CD4-positive, CD25-positive, alpha-beta regulatory T cell (primary cell): ENCODE results near the gene CCR3. TPM values are rescaled to one million over a fixed set of nuclear protein-coding genes. Genes with fewer than 3 reads are reported as not detected.
"Not testable (repeated sequence)": the region's sequence is repeated elsewhere in the genome, so short reads cannot be mapped to it uniquely, and the experiment has no call there.

Experiments used
- ATAC-seq, 2 donors: fragments of 150-1000 bp; cut with Tn5 transposase; one replicate each; pipeline ENCODE4 v1.10.0; 2021; ENCODE audit warnings: low read depth in 2 of 2, moderate number of reproducible peaks in 2 of 2, moderate library complexity in 1 of 2
- DNase-seq, 3 donors: peaks; one replicate each; pipeline versions ENCODE4 v3.0.0 to v3.0.0-alpha.2; 2012 to 2022; ENCODE audit warnings: mixed read lengths in 1 of 3
- H3K27ac ChIP-seq: one replicate; pipeline ENCODE4 v1.7.0; 2013; ENCODE audit warnings: mild to moderate bottlenecking, low read length; ENCODE audit not compliant: insufficient read depth, poor library complexity, severe bottlenecking
- H3K27me3 ChIP-seq: one replicate; pipeline ENCODE4 v1.7.0; 2013; ENCODE audit warnings: low read length; ENCODE audit not compliant: control insufficient read depth, insufficient read depth
- H3K36me3 ChIP-seq: one replicate; pipeline ENCODE4 v1.7.0; 2013; ENCODE audit warnings: mild to moderate bottlenecking, low read length, moderate library complexity; ENCODE audit not compliant: control insufficient read depth, insufficient read depth
- H3K4me1 ChIP-seq: 2 replicates; pipeline ENCODE4 v1.7.0; 2013; ENCODE audit warnings: mild to moderate bottlenecking, low read length; ENCODE audit not compliant: insufficient read depth, control insufficient read depth, poor library complexity, severe bottlenecking
- H3K4me3 ChIP-seq: one replicate; pipeline ENCODE4 v1.7.0; 2013; ENCODE audit warnings: low read depth, mild to moderate bottlenecking, low read length, moderate library complexity
- H3K9me3 ChIP-seq, 2 experiments: 1 replicate in 1 of 2; 2 replicates in 1 of 2; pipeline ENCODE4 v1.7.0; 2013; ENCODE audit warnings: low read length in 2 of 2, mild to moderate bottlenecking in 1 of 2, moderate library complexity in 1 of 2; ENCODE audit not compliant: control insufficient read depth in 2 of 2
- H3K27ac Mint-ChIP-seq, 3 donors: one replicate each; pipeline ENCODE4 v1.8.0; 2020 to 2022; ENCODE audit warnings: mild to moderate bottlenecking in 3 of 3, mixed read lengths in 3 of 3, moderate library complexity in 2 of 3
- H3K27me3 Mint-ChIP-seq: one replicate; pipeline ENCODE4 v1.8.0; 2022; ENCODE audit warnings: mild to moderate bottlenecking, mixed read lengths
- H3K36me3 Mint-ChIP-seq: one replicate; pipeline ENCODE4 v1.8.0; 2020; ENCODE audit warnings: mixed read lengths
- H3K4me1 Mint-ChIP-seq, 4 donors: one replicate each; pipeline ENCODE4 v1.8.0; 2020 to 2022; ENCODE audit warnings: mixed read lengths in 4 of 4, mild to moderate bottlenecking in 1 of 4
- H3K4me3 Mint-ChIP-seq, 4 donors: one replicate each; pipeline ENCODE4 v1.8.0; 2020 to 2022; ENCODE audit warnings: mild to moderate bottlenecking in 4 of 4, mixed read lengths in 4 of 4, moderate library complexity in 3 of 4
- H3K9me3 Mint-ChIP-seq, 7 donors: one replicate each; pipeline ENCODE4 v1.8.0; 2020 to 2022; ENCODE audit warnings: mixed read lengths in 7 of 7, mild to moderate bottlenecking in 3 of 7, moderate library complexity in 2 of 7
- polyA plus RNA-seq, 4 donors: library from polyadenylated mRNA; unstranded; fragments of 300-500 nt; fragmentation: Illumina TruSeq; gene quantifications; one replicate each; pipeline ENCODE4 v1.2.3, GENCODE V29; 2021
- total RNA-seq: library from RNA; stranded (reverse); gene quantifications from one replicate; pipeline ENCODE4 v1.2.3, GENCODE V29; 2022

Gene CCR3
- total and polyA plus RNA-seq, 5 donors from 2014 or later = 6.0 to 43.9 (median 14.7) TPM

DNA sequence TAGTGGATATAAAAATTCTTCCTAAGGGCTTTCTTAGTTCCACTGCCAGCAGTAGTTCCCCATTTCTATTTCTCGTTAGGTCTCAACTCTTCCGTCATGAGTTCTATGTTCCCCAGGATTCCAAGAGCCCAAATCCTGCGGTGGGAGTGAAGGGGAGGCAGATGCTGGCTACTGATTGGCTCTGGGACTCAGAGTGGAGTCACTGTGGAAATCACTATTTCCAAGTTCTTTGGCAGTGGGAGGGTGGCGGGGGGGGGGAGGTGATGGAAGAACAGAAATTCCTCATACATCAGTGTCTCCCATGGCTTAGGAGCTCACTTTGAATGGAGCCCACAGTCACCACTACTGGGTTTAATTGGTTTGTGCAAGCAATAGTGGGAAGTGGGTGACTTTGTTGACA lies 39.7 kb upstream of the CCR3 start:
- Mint-ChIP-seq H3K9me3 (peaks cover 0 to 3% (median 0%) of the 10 kb centered on the region in 7 donors), H3K4me1 (peaks cover 0 to 17% (median 8%) of the 10 kb centered on the region in 4 donors), H3K4me3 (no peak overlapping the region), H3K27me3 (no peaks in the 10 kb centered on the region), H3K36me3 (no peaks in the 10 kb centered on the region), H3K27ac (no peak overlapping the region)
- Histone ChIP-seq H3K36me3 (no peaks in the 10 kb centered on the region), H3K4me3 (no peak overlapping the region), H3K4me1 (no peaks in the 10 kb centered on the region), H3K9me3 (no peaks in the 10 kb centered on the region), H3K27me3 (no peaks in the 10 kb centered on the region), H3K27ac (no peak overlapping the region)
- no peak for ATAC-seq
- no peak for DNase-seq

- Histone ChIP-seq H3K36me3 (no peaks in the 10 kb centered on the region), H3K4me1 (peaks cover 9% of the 10 kb centered on the region), H3K27ac (no peak overlapping the region), H3K27me3 (no peaks in the 10 kb centered on the region), H3K9me3 (no peaks in the 10 kb centered on the region), H3K4me3 (no peak overlapping the region)
- no peak for DNase-seq
- no peak overlapping the region for H3K27ac Mint-ChIP-seq
- peaks cover 7 to 28% (median 17%) of the 10 kb centered on the region in 4 donors for H3K4me1 Mint-ChIP-seq
- ATAC-seq = no peak
- no peaks in the 10 kb centered on the region for H3K36me3 Mint-ChIP-seq
- H3K9me3 Mint-ChIP-seq = peaks cover 0 to 2% (median 0%) of the 10 kb centered on the region in 7 donors
- no peaks in the 10 kb centered on the region for H3K27me3 Mint-ChIP-seq
- H3K4me3 Mint-ChIP-seq = no peak overlapping the region
These were observed 38.6 kb upstream of the CCR3 start for GRCh38 chr3:46203681-46204080.

- Histone ChIP-seq H3K27ac (no peak overlapping the region), H3K9me3 (no peaks in the 10 kb centered on the region), H3K36me3 (no peaks in the 10 kb centered on the region), H3K4me3 (no peak overlapping the region), H3K27me3 (no peaks in the 10 kb centered on the region), H3K4me1 (peaks cover 9% of the 10 kb centered on the region)
- Mint-ChIP-seq H3K27me3 (no peaks in the 10 kb centered on the region), H3K27ac (peak overlapping the region in 1 of 3 donors; percentile 35), H3K9me3 (peaks cover 0 to 2% (median 0%) of the 10 kb centered on the region in 7 donors), H3K36me3 (no peaks in the 10 kb centered on the region), H3K4me3 (peak overlapping the region in 1 of 4 donors; percentile 31), H3K4me1 (peaks cover 7 to 34% (median 19%) of the 10 kb centered on the region in 4 donors)
- ATAC-seq = no peak
- no peak for DNase-seq
These were observed 36.8 kb upstream of the CCR3 start for GRCh38 chr3:46205286-46205960.

DNA sequence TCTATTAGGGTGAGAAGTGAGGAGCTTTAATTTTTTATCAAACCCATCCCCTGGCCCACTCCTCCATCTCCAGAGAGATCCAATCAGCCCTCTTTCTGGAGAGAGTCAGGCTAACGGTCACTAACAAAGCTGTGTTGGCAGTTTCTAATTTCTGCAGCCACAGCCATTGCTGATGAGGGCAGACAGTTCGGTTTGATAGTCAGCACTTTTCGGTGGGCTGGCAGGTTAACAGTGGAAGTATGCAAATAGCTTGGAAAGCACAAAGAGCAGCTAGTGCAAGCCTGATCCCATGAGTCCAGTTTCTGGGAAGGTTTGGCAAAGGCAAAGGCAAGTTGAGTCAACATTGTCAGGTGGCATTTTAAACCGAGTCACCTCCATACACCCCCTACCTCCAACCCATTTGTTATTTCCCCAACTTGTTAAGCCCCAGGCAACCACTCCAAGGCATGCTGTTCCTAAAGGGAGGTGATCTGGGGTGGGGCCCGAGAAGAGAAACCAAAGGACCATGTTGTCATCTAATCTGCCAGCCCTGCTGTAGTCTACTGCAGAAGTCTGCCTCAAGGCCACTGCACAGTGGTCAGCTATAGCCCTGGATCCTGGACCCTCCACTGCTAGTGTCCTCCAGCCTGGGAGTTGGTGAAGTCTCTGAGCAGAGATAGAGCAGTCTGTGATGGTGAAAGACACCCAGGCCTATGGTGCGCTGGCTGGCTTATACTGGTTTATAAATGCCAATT lies 35.8 kb upstream of the CCR3 start:
- no peak for DNase-seq
- H3K36me3 ChIP-seq = no peaks in the 10 kb centered on the region
- H3K27me3 ChIP-seq = no peaks in the 10 kb centered on the region
- H3K27me3 Mint-ChIP-seq = no peaks in the 10 kb centered on the region
- H3K27ac ChIP-seq = no peak overlapping the region
- no peak overlapping the region for H3K4me3 Mint-ChIP-seq
- no peak for ATAC-seq
- H3K9me3 Mint-ChIP-seq = peaks cover 0 to 2% (median 0%) of the 10 kb centered on the region in 7 donors
- H3K27ac Mint-ChIP-seq = no peak overlapping the region
- H3K36me3 Mint-ChIP-seq = no peaks in the 10 kb centered on the region
- H3K4me3 ChIP-seq = no peak overlapping the region
- peaks cover 9% of the 10 kb centered on the region for H3K4me1 ChIP-seq
- peaks cover 7 to 34% (median 19%) of the 10 kb centered on the region in 4 donors for H3K4me1 Mint-ChIP-seq
- H3K9me3 ChIP-seq = no peaks in the 10 kb centered on the region

GRCh38 chr3:46207514-46207913 lies 34.7 kb upstream of the CCR3 start:
- H3K9me3 Mint-ChIP-seq, H3K27me3 Mint-ChIP-seq, H3K27me3 ChIP-seq, ATAC-seq, H3K27ac ChIP-seq, H3K9me3 ChIP-seq, H3K36me3 ChIP-seq, DNase-seq, H3K4me3 ChIP-seq, H3K36me3 Mint-ChIP-seq, H3K4me3 Mint-ChIP-seq: not testable (repeated sequence)
- Mint-ChIP-seq H3K4me1 (peaks cover 7 to 34% (median 19%) of the 10 kb centered on the region in 4 donors), H3K27ac (peak overlapping the region in 1 of 3 donors; percentile 75)
- peaks cover 12% of the 10 kb centered on the region for H3K4me1 ChIP-seq

GRCh38 chr3:46208167-46208704 lies 34.0 kb upstream of the CCR3 start, which contains the start of gene CCR1:
CCR1 (minus strand) TSS chr3:46208313; CDS start chr3:46204313, 4,000 bp downstream.
- H3K27me3 Mint-ChIP-seq = no peaks in the 10 kb centered on the region

GRCh38 chr3:46209053-46209452 lies 33.2 kb upstream of the CCR3 start:
- no peak overlapping the region for H3K27ac ChIP-seq
- H3K4me1 ChIP-seq = peaks cover 27% of the 10 kb centered on the region
- H3K27me3 Mint-ChIP-seq = no peaks in the 10 kb centered on the region
- H3K36me3 Mint-ChIP-seq = no peaks in the 10 kb centered on the region
- peak overlapping the region in 2 of 3 donors; percentile 17 to 74 for H3K27ac Mint-ChIP-seq
- H3K4me3 ChIP-seq = no peak overlapping the region
- no peak for DNase-seq
- no peaks in the 10 kb centered on the region for H3K9me3 Mint-ChIP-seq
- no peaks in the 10 kb centered on the region for H3K9me3 ChIP-seq
- H3K27me3 ChIP-seq = no peaks in the 10 kb centered on the region
- H3K36me3 ChIP-seq = no peaks in the 10 kb centered on the region
- H3K4me3 Mint-ChIP-seq = peak overlapping the region in 1 of 4 donors; percentile 16
- ATAC-seq = no peak
- H3K4me1 Mint-ChIP-seq = peaks cover 7 to 34% (median 18%) of the 10 kb centered on the region in 4 donors

More at GRCh38 chr3:46208167-46208704, 34.0 kb upstream of the CCR3 start, which contains the start of gene CCR1:
- peaks cover 7 to 34% (median 18%) of the 10 kb centered on the region in 4 donors for H3K4me1 Mint-ChIP-seq
- Histone ChIP-seq H3K4me3 (peak within 1 kb of the TSS; percentile 49), H3K4me1 (peaks cover 19% of the 10 kb centered on the region), H3K27me3 (no peaks in the 10 kb centered on the region), H3K9me3 (no peaks in the 10 kb centered on the region), H3K36me3 (no peaks in the 10 kb centered on the region), H3K27ac (peak within 1 kb of the TSS; percentile 25)
- no peaks in the 10 kb centered on the region for H3K36me3 Mint-ChIP-seq
- H3K4me3 Mint-ChIP-seq = peak within 1 kb of the TSS in 3 of 4 donors; percentile 29 to 78 (median 38)
- no peaks in the 10 kb centered on the region for H3K9me3 Mint-ChIP-seq
- ATAC-seq = peak in 1 of 2 donors; percentile 26
- H3K27ac Mint-ChIP-seq = peak within 1 kb of the TSS; percentile 51 to 90 (median 75)
- DNase-seq = peak in 2 of 3 donors; percentile 2 to 72
